Stimulated activated CD8-positive, alpha-beta memory T cell treated with anti-CD3 and anti-CD28 coated beads, Interleukin-4, amount 100 ng/mL, for 48 hours (primary cell): ENCODE results near the gene EMID1.
A peak's percentile ranks its signal among the peaks of the same experiment; 100 is the strongest.

Experiments used
- DNase-seq: peaks from one replicate; pipeline ENCODE4 v3.0.0-alpha.2; 2020

The EMID1 gene

GRCh38 chr22:29205594-29206371 lies at the start of gene EMID1:
Gene EMID1 (plus strand): TSS chr22:29205896. CDS start chr22:29206039, 143 bp downstream.
- peak; percentile 47 for DNase-seq

GRCh38 chr22:29155966-29156365 lies 49.7 kb upstream of the EMID1 start:
- no peak for DNase-seq

- DNase-seq, result no peak
Observed at GRCh38 chr22:29156507-29156906, 49.2 kb upstream of the EMID1 start.

DNA sequence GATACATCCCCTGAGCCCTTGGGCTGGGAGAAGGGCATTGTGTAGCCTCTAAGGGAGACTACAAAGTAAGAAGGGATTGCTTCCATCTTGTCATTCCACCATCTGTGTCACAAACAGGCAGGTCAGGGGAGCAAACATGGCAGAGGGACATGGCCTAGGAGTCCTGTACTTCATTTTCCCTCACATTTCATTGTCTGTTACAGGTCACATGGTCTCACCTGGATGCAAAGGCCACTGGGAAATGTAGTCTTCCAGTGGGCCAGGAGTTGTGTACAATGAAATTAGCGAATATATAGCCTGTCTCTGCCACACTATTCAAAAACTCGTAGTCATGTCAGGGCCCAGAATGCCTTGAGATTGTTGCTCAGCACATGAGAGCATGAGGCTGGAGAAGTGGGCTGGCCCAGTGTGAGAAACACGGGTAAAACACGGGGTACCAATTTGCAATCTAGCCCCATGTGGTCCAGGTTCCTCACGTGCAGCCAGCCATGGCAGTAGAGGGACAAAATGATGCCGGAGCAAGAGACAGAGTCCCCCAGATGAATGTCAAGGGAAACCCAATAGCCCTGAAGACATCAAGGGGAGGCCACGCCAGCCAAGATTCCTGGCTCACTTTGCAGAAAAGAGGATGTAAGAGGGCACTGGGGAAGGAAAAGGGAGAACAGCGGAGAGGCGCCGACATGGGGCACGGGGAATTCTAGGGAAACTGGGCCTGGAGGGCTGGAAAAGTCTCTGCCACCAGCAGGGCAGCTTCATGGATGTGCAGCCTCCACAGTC lies 47.7 kb upstream of the EMID1 start:
- no peak for DNase-seq

DNA sequence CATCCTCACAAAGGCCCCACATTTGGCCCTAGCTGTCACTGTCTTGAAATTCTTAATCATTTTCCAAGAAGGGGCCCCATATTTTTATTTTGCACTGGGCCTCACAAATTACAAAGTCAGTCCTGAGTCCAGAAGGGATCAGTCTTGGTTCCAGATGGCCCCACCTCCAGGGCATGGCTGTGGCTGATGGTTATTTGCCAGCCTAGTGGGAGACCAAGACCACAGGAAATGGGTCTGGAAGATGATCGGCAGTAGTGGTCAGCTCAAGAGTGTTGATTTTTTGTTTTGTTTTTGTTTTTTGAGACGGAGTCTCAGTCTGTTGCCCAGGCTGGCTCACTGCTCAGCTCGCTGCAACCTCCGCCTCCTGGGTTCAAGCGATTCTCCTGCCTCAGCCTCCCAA lies 47.1 kb upstream of the EMID1 start:
- no peak for DNase-seq

- no peak for DNase-seq
Observed at GRCh38 chr22:29163808-29164207, 41.9 kb upstream of the EMID1 start.

GRCh38 chr22:29165321-29166060 lies 40.2 kb upstream of the EMID1 start:
- no peak for DNase-seq

GRCh38 chr22:29166180-29166579 lies 39.5 kb upstream of the EMID1 start:
- no peak for DNase-seq

GRCh38 chr22:29167032-29167911 lies 38.4 kb upstream of the EMID1 start:
- DNase-seq, result peak; percentile 76

DNA sequence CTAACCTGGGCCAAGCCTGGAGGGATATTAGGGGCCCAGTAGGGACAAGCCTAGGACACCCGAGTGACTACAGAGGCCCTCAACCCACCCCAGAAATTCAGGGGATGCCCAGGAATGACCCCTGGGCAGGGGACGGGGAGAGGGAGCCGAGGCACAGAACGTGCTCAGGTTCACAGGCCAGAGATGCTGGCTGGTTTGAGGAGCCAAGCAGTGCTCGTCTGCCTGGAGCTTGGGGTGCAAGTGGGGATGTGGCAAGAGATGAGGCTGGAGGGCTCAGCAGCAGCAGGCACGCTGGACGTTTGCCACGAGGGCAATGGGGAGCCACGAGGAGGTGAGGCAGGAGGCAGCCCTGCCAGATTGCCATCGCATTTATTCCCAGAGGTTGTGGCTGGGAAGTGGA lies 34.0 kb upstream of the EMID1 start:
- DNase-seq, result no peak

GRCh38 chr22:29172216-29172615 lies 33.5 kb upstream of the EMID1 start:
- no peak for DNase-seq

DNA sequence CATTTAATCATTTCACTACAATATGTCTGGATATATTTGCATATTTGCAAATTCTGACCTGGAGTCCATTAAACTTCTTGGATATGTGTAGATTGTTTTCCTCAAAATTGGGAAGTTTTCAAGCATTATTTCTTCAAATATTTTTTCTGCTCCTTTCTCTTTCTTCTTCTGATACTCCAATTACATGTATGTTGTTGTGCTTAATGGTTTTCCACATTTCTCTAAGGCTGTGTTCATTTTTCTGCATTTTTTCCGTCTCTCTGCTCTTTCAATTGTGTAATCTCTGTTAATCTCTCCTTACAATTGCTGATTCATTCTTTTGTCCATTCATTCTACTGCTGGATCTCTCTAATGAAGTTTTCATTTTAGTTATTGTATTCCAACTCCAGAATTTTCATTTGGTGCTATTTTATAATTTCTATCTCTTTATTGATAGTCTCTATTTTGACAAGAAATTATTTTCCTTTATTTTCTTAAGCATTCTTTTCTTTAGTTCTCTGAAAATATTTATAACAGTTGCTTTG lies 30.3 kb upstream of the EMID1 start:
- DNase-seq, result no peak

DNA sequence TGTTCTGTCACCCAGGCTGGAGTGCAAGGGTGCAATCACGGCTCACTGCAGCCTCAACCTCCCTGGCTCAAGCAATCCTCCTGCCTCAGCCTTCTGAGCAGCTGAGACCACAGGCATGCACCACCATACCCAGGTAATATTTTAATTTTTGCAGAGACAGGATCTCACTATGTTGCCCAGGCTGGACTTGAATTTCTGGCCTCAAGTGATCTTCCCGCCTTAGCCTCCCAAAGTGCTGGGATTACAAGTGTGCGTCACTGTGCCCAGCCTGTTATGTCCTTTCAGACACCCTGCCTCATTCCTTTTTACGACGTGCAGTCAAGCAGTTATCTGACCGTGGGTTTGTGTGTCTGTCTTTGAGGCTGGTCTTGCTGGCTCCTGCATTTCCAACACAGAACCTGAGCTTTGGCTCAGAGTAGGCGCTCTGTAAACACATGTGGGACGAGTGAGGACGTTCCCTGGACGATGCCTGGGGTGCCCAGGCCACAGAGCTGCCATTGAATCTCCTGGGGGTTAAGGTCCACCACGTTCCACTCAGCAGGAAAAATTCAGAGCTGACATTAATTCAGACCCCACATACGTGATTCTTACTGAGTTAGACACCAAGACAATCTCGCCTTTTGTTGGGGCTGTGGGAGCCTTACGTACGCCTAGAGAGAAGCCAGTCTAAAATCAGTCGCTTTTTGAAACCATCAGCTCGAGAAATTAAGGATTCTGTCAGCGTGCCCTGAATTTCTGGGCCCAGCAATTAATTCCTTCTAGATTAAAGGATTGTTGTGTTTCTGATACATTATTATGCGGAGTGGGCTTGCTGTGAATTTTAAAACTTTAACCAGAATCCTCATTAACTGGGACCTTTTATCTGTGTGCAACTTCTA lies 21.5 kb upstream of the EMID1 start:
- DNase-seq, result no peak

DNA sequence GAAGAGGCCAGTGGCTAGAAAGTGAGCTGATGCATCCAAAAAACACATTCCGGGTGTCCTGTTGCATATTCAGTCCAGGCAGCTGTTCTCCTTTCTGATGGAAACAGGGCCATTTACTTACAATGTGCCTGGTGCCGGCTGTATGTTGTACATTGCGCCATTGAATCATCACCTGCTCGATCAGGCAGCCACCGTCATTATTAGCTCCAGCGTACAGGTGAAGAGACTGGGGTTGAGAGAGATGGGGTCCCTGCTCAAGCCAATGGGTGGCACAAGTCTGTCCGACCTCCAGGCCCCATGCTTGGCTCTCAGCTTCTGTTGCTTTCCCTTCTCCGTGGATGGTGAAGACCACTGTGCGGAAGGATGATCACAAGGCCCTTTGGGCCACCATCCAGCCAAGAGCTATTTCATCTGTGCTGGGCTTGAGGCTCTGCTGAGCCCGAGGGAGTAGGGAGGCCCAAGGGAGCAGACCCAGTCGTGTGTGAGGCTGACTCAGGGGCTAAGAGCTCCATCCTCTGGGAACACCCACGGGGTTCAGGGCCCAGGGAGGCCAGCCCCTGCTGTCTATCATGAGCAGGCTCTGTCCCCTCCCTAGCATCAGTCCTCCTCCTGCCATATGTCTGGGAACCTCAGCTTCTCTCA lies 20.7 kb upstream of the EMID1 start:
- no peak for DNase-seq

DNA sequence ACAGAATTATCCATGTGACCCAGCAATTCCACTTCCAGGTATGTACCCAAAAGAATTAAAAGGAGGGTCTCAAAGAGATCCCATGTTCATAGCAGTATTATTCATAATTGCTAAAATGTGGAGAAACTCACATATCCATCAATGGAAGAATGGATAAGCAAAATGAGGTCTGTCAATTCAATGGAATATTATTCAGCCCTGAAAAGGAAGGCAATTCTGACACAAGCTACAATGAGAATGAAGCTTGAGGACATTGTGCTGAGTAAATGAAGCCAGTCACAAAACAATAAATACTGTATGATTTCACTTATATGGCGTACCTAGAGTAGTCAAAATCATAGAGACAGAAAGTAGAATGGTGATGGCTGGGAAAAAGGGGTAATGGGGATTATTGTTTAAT lies 19.4 kb upstream of the EMID1 start:
- no peak for DNase-seq

DNA sequence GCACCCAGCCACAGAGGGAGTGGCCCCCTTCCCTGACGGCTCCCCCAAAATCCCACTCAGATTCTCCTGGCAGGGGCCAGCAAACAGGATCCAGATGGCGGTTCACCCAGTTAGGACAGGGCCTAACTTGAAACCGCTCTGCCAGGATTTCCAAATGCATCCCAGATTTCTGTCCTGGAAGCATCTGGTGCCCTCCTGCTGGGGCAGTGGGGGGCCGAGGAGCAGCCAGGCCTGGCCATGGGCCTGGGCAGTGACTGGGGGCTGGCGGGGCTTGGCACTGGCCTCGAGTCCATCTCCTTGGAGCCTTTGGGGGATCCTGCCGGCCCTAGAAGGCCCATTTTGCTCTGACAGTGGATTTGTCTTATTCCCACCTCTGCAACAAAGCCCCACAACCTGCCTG lies 17.9 kb upstream of the EMID1 start:
- no peak for DNase-seq

- no peak for DNase-seq
Observed at GRCh38 chr22:29190051-29190450, 15.6 kb upstream of the EMID1 start.

DNA sequence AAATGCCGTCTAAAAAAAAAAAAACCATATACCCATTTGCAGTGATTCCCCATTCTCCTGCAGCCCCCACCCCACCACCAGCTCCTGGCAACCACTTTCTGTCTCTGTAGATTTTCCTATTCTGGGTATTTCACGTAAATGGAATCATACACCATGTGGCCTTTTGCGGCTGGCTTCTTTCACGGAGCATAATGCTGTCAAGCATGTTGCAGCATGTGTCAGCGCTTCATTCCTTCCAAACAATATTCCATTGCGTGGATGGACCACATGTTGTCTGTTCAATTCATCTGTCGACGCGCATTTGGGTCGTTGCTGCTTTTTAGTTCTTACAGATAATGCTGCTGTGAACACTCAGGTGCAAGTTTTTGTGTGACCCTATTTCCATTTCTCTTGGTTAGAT lies 14.8 kb upstream of the EMID1 start:
- no peak for DNase-seq

GRCh38 chr22:29193021-29193420 lies 12.7 kb upstream of the EMID1 start:
- DNase-seq, result no peak

DNA sequence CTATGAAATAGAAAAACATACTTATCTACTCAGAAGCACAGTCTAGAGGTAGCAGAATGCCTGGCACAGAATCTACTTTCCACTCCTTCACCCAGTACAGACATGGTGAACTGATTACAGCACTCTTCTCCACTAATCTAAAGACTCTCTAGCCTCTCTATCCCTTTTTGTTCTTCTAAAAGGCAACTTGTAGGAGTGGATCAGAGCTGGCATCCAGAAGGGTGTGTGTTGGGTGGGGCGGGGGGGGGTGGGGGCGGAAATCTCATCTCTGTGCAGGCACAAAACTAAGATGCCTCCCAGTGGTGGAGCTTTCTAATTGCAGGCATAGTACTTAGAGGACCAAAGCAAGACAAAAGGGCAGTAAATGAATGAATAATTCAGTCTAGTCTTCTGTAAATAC lies 11.5 kb upstream of the EMID1 start:
- DNase-seq, result no peak
